PC-3 (cell line): ENCODE data around the gene PADI2.

ENCODE experiments used
- CTCF ChIP-seq: fragments of 300-600 bp; sonication (generic); conservative IDR thresholded peaks from 2 replicates; pipeline ENCODE4 v1.5.1; 2017; ENCODE audit warnings: antibody characterized with exemption, low read depth, mild to moderate bottlenecking, low read length
- EZH2 ChIP-seq: fragments of 300-600 bp; sonication (generic); IDR thresholded peaks from one replicate; pipeline ENCODE4 v1.6.1; 2017; ENCODE audit warnings: antibody characterized with exemption, mild to moderate bottlenecking, low read length; ENCODE audit not compliant: unreplicated experiment
- EZH2phosphoT487 ChIP-seq: fragments of 300-600 bp; sonication (generic); IDR thresholded peaks from 2 replicates; pipeline ENCODE4 v1.6.1; 2018; ENCODE audit warnings: mild to moderate bottlenecking, antibody characterized with exemption, low read length, borderline replicate concordance

GRCh38 chr1:17067465-17068240 is 51.6 kb downstream of the PADI2 start:
- TF ChIP-seq CTCF (no peak), EZH2 (no peak), EZH2phosphoT487 (no peak)
